Measurements from ENCODE around the gene CCDC116.

Gene CCDC116

GRCh38 chr22:21683401-21683811 lies 50.8 kb downstream of the CCDC116 start:
- H3K36me3 Mint-ChIP-seq (ENCODE audit: low read depth): peaks cover 3% of the 10 kb centered on the region
- no peaks in the 10 kb centered on the region for H3K9me3 Mint-ChIP-seq
- no peak overlapping the region for H3K4me3 Mint-ChIP-seq
- H3K27me3 Mint-ChIP-seq (ENCODE audit: low read depth): no peaks in the 10 kb centered on the region
- H3K4me1 Mint-ChIP-seq (ENCODE audit: low read depth): no peaks in the 10 kb centered on the region
- H3K27ac Mint-ChIP-seq: no peak overlapping the region

- Mint-ChIP-seq H3K27me3 (ENCODE audit: low read depth) (no peaks in the 10 kb centered on the region), H3K4me3 (no peak overlapping the region), H3K9me3 (no peaks in the 10 kb centered on the region), H3K27ac (no peak overlapping the region), H3K4me1 (ENCODE audit: low read depth) (peaks cover 2% of the 10 kb centered on the region), H3K36me3 (ENCODE audit: low read depth) (peaks cover 4% of the 10 kb centered on the region)
Observed at GRCh38 chr22:21684492-21685163, 52.1 kb downstream of the CCDC116 start.

- Mint-ChIP-seq H3K27me3 (ENCODE audit: low read depth) (no peaks in the 10 kb centered on the region), H3K4me3 (no peak overlapping the region), H3K4me1 (ENCODE audit: low read depth) (peaks cover 2% of the 10 kb centered on the region), H3K27ac (no peak overlapping the region), H3K9me3 (no peaks in the 10 kb centered on the region), H3K36me3 (ENCODE audit: low read depth) (peaks cover 5% of the 10 kb centered on the region)
Observed at GRCh38 chr22:21685164-21685513, 52.6 kb downstream of the CCDC116 start.

- Mint-ChIP-seq H3K4me1 (ENCODE audit: low read depth) (peaks cover 5% of the 10 kb centered on the region), H3K27me3 (ENCODE audit: low read depth) (no peaks in the 10 kb centered on the region), H3K9me3 (no peaks in the 10 kb centered on the region), H3K36me3 (ENCODE audit: low read depth) (peaks cover 9% of the 10 kb centered on the region), H3K4me3 (no peak overlapping the region), H3K27ac (no peak overlapping the region)
Observed at GRCh38 chr22:21686193-21686608, 53.6 kb downstream of the CCDC116 start.
